HepG2 (cell line): ENCODE measurements around the gene NCOA6. TPM values are rescaled to one million over a fixed set of nuclear protein-coding genes. Genes with fewer than 3 reads are reported as not detected.

Experiments
- CHD4 ChIP-seq: fragments of 200-600 bp; sonication (generic); IDR thresholded peaks from 2 replicates; pipeline ENCODE4 v1.7.0; 2017; ENCODE audit warnings: mild to moderate bottlenecking, low read length, borderline replicate concordance
- EZH2 ChIP-seq: conservative IDR thresholded peaks from 2 replicates; pipeline ENCODE4 v1.6.1; 2012; ENCODE audit warnings: mild to moderate bottlenecking, low read depth, low read length, moderate library complexity
- HNF1B ChIP-seq: sonication (generic); formaldehyde crosslinking; IDR thresholded peaks from 2 replicates; pipeline ENCODE4 v1.5.1; 2020; ENCODE audit warnings: mild to moderate bottlenecking, moderate library complexity, missing genetic modification reagents
- HNF4G ChIP-seq, 2 experiments: sonication (generic) in 1 of 2; formaldehyde crosslinking in 1 of 2; IDR thresholded peaks; 2 replicates each; pipeline versions ENCODE4 v1.4.0 to v1.6.1; 2011 to 2020; ENCODE audit warnings: borderline replicate concordance in 2 of 2, low read depth in 2 of 2, mild to moderate bottlenecking in 2 of 2, low read length in 1 of 2, missing genetic modification reagents in 1 of 2, moderate library complexity in 1 of 2
- KAT2B ChIP-seq: fragments of 150-350 bp; IDR thresholded peaks from 2 replicates; pipeline ENCODE4 v1.6.1; 2014; ENCODE audit warnings: low read depth, low read length, borderline replicate concordance
- MAF1 ChIP-seq: sonication (generic); formaldehyde crosslinking; IDR thresholded peaks from 2 replicates; pipeline ENCODE4 v1.5.0; 2020; ENCODE audit warnings: missing genetic modification reagents, borderline replicate concordance
- MEF2D ChIP-seq: sonication (generic); formaldehyde crosslinking; IDR thresholded peaks from 2 replicates; pipeline ENCODE4 v1.5.1; 2020; ENCODE audit warnings: mild to moderate bottlenecking, missing genetic modification reagents
- SNAPC5 ChIP-seq: sonication (generic); formaldehyde crosslinking; IDR thresholded peaks from 2 replicates; pipeline ENCODE4 v1.8.1; 2023; ENCODE audit warnings: mild to moderate bottlenecking, missing genetic modification reagents, borderline replicate concordance
- SRSF1 ChIP-seq: fragments of 200-400 bp; formaldehyde crosslinking; optimal IDR thresholded peaks from 2 replicates; pipeline ENCODE3; 2017; ENCODE audit warnings: mild to moderate bottlenecking, low read depth, low read length, moderate library complexity
- TGIF2 ChIP-seq: IDR thresholded peaks from 2 replicates; pipeline ENCODE4 v1.6.1; 2016; ENCODE audit warnings: control low read depth, missing compliant biosample characterization
- THAP8 ChIP-seq: sonication (generic); formaldehyde crosslinking; IDR thresholded peaks from 2 replicates; pipeline ENCODE4 v1.5.1; 2020; ENCODE audit warnings: missing genetic modification reagents, mild to moderate bottlenecking, borderline replicate concordance
- ZHX1 ChIP-seq: sonication (generic); formaldehyde crosslinking; IDR thresholded peaks from 2 replicates; pipeline ENCODE4 v1.8.1; 2022; ENCODE audit warnings: low read depth, mild to moderate bottlenecking, missing genetic modification reagents
- ZNF33A ChIP-seq: sonication (generic); formaldehyde crosslinking; IDR thresholded peaks from 2 replicates; pipeline ENCODE4 v1.5.1; 2020; ENCODE audit warnings: missing genetic modification reagents, mild to moderate bottlenecking, moderate library complexity, borderline replicate concordance
- ZNF546 ChIP-seq: sonication (generic); formaldehyde crosslinking; conservative IDR thresholded peaks from 2 replicates; pipeline ENCODE4 v1.8.1; 2023; ENCODE audit warnings: mild to moderate bottlenecking, missing genetic modification reagents
- ZNF556 ChIP-seq: sonication (generic); formaldehyde crosslinking; IDR thresholded peaks from 2 replicates; pipeline ENCODE4 v1.4.0; 2020; ENCODE audit warnings: mild to moderate bottlenecking, missing genetic modification reagents, borderline replicate concordance
- ZNF7 ChIP-seq: IDR thresholded peaks from 2 replicates; pipeline ENCODE4 v1.6.1; 2016; ENCODE audit warnings: missing biosample characterization, missing genetic modification reagents
- ZNF841 ChIP-seq: sonication (generic); formaldehyde crosslinking; IDR thresholded peaks from 2 replicates; pipeline ENCODE4 v1.8.1; 2023; ENCODE audit warnings: missing genetic modification reagents, borderline replicate concordance
- polyA plus RNA-seq, 8 experiments: library from polyadenylated mRNA; depleted of rRNA in 3 of 8; stranded (reverse) in 7 of 8; unstranded in 1 of 8; fragments of >200 nt; fragmentation: Illumina TruSeq in 4 of 8; extraction: Trizol in 4 of 8; gene quantifications; 2 replicates each; pipeline versions ENCODE4 v1.2.1 to v1.2.3, GENCODE V29; 2011 to 2016; ENCODE audit warnings: low read depth in 4 of 8, missing spikeins in 1 of 8, mixed read lengths in 1 of 8; ENCODE audit not compliant: insufficient read depth in 1 of 8
- total RNA-seq, 5 experiments: library from RNA; depleted of rRNA; stranded (reverse); fragments of >200 nt; fragmentation: Illumina TruSeq; extraction: Trizol; gene quantifications; 2 replicates each; pipeline ENCODE4 v1.2.3, GENCODE V29; 2016; ENCODE audit warnings: low read depth in 1 of 5
- TF ChIP-seq, protein P1 (sequence below): sonication (generic); formaldehyde crosslinking; IDR thresholded peaks from 2 replicates; pipeline ENCODE4 v1.5.0; 2020; ENCODE audit warnings: missing genetic modification reagents
- TF ChIP-seq, protein P2 (sequence below): sonication (generic); formaldehyde crosslinking; IDR thresholded peaks from 2 replicates; pipeline ENCODE4 v1.4.0; 2020; ENCODE audit warnings: low read depth, mild to moderate bottlenecking, missing genetic modification reagents

NCOA6 gene
- total and polyA plus RNA-seq, 2 of the 13 experiments (the other 11 are each of a cell fraction or from before 2014, with no cell fraction given): 11.2 to 29.3 TPM

DNA sequence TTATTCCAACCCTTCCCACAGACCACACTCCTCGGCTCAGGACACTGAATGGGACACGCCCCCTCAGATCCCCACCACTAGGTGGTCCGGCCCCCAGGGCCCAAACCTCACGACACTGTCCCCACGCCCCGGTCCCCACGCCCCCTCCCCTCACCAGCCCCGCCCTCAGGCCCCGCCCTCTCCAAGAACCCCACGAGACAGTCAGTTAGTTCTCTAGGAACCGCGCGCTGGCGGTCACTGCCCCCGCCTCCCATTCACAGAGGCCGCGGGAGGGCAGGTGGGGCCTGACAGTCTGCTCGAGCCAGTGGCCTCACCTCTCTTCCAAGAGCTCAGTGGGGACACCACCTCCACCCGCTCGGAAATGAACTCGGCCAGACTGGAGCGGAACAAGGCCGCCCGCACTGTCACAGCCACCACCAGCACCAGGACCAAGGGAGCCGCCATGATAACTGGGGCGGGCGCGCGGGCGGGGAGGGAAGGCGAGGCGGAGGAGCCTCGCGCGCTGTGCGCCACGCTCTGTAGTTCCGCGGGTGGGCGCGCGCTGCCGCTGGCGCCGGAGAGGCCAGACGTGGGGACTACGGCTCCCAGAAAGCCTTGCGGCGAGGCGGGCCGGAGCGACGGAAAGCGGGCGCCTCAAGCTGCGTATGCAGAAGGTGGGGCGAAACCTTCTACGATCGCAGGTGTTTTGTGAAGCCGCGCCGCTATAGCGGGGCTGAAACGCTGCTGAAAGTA, 148.6 kb downstream of the NCOA6 start, which contains the start of gene PIGU (continued):
- TF ChIP-seq, protein P1, sequence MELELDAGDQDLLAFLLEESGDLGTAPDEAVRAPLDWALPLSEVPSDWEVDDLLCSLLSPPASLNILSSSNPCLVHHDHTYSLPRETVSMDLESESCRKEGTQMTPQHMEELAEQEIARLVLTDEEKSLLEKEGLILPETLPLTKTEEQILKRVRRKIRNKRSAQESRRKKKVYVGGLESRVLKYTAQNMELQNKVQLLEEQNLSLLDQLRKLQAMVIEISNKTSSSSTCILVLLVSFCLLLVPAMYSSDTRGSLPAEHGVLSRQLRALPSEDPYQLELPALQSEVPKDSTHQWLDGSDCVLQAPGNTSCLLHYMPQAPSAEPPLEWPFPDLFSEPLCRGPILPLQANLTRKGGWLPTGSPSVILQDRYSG (CRISPR knock-in tag): no peak
- no peak for TF ChIP-seq MEF2D
- peak; percentile 80 for TF ChIP-seq HNF1B (CRISPR knock-in tag)
- peak; percentile 84 for TF ChIP-seq ZNF546 (CRISPR knock-in tag)
- peak; percentile 94 for TF ChIP-seq TGIF2 (CRISPR knock-in tag)
- TF ChIP-seq MAF1 (CRISPR knock-in tag): peak; percentile 95
- peak; percentile 98 for TF ChIP-seq ZHX1 (CRISPR knock-in tag)
- 0 out of 2 replicates have a peak, but pooled peaks have one; percentile 44 for TF ChIP-seq ZNF7 (CRISPR knock-in tag)
- no peak for TF ChIP-seq KAT2B
- no peak for TF ChIP-seq EZH2
- TF ChIP-seq SNAPC5: no peak
- peak; percentile 87 for TF ChIP-seq ZNF556 (CRISPR knock-in tag)
- TF ChIP-seq ZNF841 (CRISPR knock-in tag): no peak; the same call in 1 of the 2 replicates
- peak; percentile 93; the same call in 1 of the 2 replicates for TF ChIP-seq THAP8 (CRISPR knock-in tag)
- no peak for TF ChIP-seq CHD4
- TF ChIP-seq HNF4G (IDR thresholded peaks at IDR 0.05; ENCODE audit: borderline replicate concordance, low read depth, low read length): no peak
- TF ChIP-seq HNF4G (CRISPR knock-in tag; IDR thresholded peaks at IDR 0.05; ENCODE audit: borderline replicate concordance, low read depth): no peak
- TF ChIP-seq, protein P2, sequence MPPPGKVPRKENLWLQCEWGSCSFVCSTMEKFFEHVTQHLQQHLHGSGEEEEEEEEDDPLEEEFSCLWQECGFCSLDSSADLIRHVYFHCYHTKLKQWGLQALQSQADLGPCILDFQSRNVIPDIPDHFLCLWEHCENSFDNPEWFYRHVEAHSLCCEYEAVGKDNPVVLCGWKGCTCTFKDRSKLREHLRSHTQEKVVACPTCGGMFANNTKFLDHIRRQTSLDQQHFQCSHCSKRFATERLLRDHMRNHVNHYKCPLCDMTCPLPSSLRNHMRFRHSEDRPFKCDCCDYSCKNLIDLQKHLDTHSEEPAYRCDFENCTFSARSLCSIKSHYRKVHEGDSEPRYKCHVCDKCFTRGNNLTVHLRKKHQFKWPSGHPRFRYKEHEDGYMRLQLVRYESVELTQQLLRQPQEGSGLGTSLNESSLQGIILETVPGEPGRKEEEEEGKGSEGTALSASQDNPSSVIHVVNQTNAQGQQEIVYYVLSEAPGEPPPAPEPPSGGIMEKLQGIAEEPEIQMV (CRISPR knock-in tag): peak; percentile 22; the same call in 1 of the 2 replicates
- TF ChIP-seq SRSF1: no peak
- 0 out of 2 replicates have a peak, but pooled peaks have one; percentile 30 for TF ChIP-seq ZNF33A (CRISPR knock-in tag)
